GM19372 (cell line): Measurements from ENCODE around the gene NAV1.
A peak's percentile ranks its signal among the peaks of the same experiment; 100 is the strongest.
"Not testable (repeated sequence)": the region's sequence is repeated elsewhere in the genome, so short reads cannot be mapped to it uniquely, and the experiment has no call there.

Experiments used
- ATAC-seq: cut with Tn5 transposase; IDR thresholded peaks from one replicate; pipeline ENCODE4 v1.9.1; 2021; ENCODE audit warnings: mild to moderate bottlenecking, low read depth, moderate library complexity; ENCODE audit not compliant: unreplicated experiment

The NAV1 gene

DNA sequence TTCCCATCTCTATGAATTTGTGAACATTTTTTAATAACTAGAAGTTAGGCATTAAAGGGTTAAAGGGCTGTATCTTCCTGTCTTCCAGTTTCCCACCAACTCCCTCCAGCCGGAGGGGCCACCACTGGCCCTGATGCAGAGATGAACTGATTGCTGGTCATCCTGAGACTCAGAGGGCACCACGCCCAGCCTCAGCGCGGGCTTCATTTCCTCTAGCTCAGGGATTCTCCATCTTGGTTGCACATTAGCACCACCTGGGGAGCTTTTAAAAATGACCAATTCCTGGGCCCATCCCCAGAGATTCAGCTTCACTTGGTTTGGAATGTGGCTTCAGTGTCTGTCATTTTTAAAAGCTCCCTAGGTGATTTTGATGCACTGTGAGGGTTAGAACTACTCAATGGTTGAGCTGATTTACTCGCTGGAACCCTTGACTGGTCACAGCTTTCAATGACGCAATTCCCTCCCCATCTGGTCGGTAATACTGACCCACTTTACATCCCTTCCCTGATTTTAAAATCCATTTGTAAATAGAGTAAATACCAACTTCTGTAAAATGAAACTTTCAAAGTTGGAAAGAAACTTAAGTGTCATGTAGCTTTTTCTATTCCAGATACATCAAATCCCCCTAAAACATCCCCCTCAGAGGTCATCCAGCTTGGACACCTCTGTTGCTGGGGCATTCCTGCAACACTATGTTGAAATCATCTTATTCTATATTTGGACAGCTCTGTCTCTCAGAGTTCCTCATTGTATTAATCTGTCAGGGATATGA is 5.1 kb downstream of the NAV1 start:
- ATAC-seq: no peak

DNA sequence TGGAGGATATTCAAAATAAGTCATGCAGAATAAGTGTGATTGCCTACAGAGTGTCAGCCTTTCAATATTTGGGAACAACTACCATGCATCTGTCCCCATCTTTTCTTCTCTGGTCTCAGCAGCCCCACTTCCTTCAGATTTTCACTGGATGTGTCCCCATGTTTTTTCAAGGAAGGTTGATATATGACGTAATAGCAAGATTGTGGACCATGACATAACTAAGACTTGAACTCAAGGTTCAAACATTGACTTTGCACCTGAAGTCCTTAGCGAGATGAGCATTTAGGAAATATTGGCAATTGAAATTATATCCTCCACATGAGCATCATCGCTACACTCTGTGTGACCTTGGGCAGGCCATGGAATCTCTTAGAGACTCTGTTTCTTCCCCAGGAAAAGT is 5.8 kb downstream of the NAV1 start:
- ATAC-seq: no peak

DNA sequence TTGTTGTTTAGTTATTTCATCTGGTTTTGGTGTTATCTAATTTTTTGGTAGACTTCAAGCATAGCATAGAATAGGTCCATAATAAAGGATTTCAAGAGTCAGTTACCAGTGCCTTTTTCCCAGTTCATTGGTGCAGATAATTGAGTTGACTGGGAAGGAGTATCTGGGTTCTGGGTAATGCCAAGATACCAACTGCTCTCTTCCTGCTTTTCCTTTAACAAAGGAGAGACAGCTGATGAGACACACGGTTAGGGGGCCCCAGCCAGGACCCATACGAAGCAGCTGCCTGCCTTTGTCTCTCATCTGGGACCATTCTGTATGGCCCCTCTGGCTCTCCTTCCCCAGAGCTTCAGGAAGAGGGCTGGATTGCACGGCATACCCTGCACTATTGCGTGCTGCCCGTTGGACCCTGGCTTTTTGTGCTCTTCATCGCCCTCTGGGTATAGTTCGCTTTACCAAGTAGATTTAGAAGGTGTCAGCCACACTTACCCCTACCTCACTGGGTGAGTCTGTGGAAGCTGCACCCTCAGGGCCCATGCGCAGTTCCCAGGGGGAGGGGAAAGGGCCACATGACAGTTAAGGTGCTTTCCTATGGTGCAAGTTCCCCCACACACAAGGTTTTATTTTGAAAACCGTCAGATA is 7.0 kb downstream of the NAV1 start:
- ATAC-seq: no peak

DNA sequence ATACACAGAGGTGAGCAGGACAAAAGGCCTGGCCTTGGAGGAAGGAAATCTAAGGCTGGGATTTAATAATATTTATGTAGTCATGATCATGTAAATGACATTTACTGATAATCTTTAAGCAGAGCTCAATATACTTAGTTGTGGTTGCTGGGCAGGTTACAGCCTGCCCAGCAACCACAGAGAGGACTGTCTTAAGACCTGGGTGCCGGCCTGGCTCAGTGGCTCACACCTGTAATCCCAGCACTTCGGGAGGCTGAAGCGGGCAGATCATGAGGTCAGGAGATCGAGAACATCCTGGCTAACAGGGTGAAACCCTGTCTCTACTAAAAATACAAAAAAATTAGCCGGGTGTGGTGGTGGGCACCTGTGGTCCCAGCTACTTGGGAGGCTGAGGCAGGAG is 10.6 kb downstream of the NAV1 start:
- ATAC-seq: not testable (repeated sequence)

DNA sequence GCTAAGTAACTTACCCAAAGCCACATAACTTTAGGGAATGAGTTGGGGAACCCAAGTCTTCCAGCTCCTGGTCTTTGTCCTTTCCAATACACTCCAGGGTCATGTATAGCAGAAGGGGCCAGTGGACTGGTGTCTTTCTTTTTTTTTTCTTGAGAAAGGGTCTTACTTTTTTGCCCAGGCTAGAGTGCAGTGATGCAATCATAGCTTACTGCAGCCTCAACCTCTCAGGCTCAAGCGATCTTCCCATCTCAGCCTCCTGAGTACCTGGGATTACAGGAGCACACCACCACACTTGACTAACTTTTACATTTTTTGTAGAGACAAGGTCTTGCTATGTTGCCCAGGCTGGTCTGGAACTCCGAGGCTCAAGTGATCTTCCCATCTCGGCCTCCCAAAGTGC is 12.2 kb downstream of the NAV1 start:
- ATAC-seq: no peak

DNA sequence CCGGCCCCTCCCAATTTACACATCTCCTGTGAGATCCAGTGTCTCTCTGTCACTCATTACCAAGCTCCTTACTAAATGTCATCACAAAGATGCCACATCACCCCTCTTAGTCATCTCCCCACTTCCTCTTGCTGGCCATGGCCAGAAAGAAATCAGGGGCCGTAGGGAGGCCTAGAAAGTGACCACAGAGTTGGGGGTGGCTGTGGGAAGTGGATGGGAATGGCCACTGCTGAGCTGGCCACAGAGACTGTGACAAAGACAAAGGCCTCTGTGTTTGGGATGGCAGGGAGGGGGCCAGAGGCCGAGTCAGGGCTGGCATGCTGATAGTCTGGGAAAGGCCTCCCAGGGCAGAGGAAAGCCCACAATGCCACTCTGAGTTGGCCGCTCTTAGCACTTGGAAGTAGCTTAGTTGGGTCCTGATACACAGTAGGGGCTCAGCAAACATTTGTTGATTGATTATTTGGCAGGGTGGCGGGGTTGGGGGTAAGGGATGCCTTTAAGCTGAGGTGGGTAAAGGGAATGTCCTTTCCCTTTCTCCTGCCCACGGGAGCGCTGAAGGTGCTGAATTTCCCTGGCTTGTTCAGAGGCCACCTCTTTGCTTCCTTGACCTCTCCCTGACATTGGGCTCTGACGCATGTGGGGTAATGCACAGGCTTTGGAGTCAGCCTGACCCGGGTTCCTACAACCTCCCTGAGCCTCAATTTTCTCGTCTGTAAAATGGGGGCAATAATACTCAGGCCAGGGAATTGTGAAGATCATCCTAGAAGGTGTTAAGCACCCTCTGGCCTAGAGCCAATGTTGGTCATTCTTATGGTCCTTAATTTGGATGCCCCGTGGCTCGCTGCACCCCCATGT is 13.2 kb downstream of the NAV1 start:
- ATAC-seq: no peak

DNA sequence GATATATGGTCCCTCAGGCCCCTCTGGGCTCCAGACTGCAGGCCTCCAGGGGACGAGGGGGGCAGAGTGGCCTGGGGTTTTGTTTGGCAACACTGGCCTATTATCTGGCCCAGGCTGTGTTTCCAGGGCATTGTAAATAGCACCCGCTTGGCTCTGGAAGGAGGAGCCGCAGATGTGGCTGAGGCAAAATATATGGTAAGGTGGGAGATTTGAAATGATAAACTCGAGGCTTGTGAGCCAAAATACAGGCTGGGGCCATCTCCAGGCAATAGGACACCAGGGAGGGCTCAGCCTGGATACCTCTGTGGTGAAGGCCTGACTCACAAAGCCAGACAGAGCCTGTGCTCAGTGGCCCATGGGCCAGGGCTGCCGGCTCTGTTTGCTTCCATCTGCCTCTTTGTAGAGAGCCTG is 14.0 kb downstream of the NAV1 start:
- ATAC-seq: no peak

DNA sequence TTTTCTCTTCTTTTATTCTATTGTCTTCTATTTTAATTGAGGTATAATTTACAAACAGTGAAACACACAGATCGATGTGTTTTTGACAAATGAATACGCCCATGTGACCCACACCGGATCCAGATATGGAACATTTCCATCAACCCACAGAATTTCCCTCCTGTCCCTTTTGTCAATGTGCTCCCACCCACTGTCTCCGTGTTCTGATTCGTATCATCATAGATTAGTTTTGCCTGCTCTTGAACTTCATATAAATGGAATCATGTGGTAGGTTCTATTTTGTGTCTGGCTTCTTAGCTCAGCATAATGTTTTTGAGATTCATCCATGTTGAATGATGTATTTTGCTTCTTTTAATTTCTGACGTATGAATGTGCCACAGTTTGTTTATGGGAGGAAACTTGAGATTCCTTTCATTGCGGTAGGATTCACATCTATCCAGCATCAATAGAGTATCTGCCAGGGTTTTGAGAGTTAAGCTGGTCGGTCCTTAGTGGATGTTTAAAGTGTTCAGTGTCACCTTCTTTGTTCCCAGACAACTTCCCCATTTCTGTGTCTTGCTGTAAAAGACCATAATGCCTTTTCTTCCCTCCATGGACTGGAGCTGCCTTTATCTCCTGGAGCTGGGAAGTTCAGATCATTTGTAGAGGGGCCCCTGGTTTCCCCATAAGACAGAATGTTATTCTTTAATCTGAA is 14.7 kb downstream of the NAV1 start:
- ATAC-seq: no peak

DNA sequence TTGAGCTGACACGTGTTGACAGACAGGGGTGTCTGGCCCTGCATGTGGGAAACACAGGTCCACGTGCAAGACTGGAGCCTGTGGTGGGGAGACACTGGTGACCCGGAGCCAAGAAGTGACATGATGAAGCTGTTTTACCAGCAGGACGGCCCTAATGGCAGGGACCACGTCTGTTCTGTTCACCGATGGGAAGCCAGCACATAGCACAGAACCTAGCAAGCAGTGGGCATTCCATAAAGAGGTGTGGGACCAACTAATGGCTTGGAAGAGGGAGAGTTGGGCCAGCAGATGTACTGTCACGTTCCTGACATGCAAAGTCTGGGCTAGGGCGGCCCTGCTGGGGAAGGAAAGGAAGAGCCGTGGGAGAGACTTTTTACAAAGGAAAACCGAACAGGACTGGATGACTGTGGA is 15.3 kb downstream of the NAV1 start:
- no peak for ATAC-seq

DNA sequence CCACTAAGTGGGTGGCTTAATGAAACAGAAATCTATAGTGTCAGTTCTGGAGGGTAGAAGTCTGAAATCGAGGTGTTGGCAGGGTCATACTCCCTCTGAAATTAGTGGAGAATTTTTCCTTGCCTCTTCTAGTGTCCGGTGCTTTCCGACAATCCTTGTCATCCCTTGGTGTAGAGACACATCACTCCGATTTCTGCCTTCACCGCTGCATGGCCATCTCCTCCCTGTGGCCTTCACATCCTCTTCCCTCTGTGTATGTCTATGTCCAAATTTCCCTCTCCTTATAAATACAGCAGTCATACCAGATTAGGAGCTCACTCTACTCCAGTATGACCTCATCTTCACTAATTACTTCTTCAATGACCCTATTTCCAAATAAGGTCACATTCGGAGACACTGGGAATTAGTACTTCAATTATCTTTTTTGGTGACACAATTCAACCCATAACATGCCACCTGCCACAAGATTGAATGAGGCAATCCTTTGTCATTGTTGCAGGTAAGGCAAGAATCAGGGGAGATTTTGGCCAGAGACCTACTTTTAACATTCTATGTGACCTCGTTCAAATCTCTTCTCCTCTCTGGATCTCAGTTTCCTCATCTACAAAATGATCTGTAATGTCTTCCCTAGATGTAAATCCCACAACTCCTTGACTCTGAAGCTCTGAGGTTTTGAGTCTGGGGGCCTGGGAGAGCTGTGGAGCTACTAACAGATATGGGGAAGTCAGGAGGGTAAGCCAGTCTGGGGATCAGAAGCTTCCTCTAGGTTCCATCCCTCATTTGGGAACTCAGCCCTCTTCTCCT is 16.1 kb downstream of the NAV1 start:
- ATAC-seq: no peak

DNA sequence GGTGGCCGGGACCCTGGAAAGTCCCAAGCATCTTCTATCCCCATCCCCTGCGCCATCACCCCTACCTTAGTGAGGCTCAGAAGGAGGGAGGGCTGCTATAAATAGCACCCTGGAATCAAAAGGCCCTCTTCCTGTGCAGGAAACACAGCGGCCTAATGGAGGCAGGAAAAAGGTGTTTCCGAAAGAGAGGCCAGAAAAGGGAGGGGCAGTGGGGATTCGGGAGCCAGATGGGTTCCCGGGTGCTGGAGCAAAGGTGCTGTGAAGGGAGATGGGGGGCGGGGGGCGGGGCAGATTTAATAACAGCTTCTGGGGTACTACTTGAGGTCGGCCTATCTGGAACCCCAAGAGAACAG is 16.6 kb downstream of the NAV1 start:
- no peak for ATAC-seq

DNA sequence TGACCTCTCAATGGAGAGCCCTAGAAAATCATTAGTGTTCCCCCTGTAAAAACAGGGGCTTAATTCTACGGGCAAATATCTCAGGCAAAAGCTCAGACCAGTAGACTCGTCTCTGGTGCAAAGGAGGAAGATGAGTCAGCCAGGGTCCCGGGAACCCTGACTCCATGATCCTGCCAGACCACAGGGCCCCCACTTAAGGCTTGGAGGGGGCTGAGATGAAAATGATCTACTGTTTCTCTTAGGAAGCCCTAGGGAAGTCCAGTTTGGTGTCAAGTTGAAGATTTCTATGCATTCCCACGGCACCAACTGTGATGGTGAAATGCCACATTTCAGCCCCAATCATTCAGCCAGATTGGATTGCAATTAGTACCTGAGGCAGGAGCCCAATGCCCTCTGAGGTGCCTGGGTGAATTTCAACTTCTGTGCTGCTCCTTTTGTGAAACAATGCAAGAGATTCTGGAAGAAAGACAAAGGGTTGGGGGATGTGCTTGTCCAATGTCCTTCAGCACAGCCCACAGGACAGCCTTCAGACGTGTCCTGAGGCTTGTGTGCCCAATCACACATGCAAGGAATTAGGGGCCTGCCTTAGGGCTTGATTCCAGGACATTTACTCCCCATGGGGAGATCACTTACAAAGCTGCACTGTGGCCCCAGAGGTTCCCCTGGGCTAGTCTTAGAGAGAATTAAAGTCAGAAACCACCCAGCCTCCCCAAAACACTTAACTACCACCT is 18.1 kb downstream of the NAV1 start:
- ATAC-seq: no peak

DNA sequence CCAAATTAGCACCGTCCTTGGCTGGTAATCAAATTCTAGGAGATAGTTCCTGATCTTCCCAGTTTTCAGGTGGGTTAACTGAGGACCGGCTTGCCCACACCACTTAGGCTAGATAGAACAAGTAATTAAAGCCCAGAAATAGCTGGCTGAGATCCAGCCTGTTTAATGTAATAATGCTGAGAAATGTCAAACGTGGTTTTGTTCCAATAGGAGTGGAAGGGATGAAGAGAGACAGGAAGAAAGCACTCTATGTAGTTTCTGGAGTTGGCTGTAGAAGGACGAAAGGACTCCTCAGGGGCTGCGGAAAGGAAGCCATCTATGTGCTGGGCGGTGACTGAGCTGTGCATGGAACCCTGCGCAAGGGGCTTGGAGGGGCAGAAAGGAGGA is 18.6 kb downstream of the NAV1 start:
- ATAC-seq: no peak

DNA sequence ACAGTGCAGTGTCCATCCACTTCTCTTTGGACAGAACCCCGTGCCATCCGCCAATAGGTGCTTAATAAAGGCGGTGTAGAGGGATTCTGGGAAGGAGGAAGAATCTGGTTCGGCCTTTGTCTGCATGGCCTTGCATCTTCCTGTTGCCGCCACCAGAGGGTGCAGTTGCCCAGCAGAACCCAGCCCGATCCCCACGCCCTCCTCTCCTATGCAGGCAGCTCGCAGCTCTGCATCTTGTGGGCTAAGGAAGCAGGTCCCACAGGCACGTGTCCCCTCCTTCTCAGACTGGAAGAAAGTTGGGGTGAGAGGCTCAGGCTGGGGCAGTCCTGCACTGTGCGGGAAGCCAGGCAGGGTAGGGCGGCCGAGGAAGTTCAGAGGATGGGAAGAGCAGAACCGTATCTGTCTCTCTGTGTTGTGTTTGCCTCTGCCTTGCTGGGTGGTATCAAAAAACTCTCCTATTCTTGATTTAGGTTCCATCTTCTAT is 20.8 kb downstream of the NAV1 start:
- peak; percentile 79 for ATAC-seq

DNA sequence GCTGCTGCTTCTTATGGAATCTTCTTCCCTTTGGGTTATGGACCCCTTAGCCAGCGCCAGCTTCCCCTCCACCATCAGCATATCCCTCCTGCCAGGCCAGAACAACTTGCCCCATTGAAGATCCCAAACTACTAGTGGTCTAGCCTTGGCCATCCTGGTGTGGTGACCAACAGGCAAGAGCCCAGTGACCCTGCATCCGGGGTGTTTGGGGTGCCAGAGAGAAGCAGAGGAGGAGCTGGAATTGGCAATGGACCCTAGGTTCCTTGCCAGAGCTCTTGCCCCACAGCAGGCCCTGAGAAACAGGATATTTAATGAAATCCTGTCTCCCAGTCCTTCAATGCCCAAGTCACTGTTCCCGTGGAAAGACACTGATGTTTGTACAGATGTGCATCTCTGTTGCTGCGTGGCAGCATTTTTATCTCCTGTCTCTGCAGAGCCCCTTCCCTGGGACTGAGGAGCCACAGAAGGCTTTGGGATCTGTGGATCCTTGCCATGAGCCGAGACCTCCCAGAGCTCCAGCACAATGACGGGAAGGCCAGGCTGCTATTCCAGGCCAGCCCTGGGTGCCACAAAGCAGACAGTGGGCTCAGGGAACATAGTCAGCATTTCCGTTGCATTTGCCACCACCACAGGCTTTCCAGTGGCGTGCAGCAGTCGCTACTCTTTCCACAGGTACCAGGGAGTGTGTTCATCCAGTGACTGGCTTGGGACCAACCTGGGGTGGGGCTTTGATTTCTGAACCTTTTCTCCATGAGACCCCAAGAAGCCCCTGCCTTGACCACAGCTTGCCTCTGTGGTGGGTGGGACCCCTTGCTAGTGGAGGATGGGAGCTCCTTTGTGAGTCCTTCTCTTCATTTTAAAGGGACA is 21.6 kb downstream of the NAV1 start:
- no peak for ATAC-seq

DNA sequence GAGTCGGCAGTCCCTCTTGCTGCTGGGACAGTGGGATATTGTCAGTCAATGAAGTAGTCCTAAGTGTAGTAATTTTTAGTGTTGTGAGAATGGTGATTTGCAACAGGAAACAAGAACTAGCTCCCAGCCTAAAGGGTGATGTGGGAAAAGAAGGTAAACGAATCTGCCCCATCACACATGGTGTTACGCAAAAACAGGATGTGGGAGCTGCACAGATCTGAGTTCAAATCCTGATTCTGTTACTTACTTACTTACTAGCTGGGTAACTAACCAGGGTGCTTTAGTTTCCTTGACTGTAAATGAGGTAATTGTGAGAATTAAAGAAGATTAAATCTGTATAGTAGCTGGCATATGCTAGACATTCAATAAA is 22.3 kb downstream of the NAV1 start:
- ATAC-seq: no peak

DNA sequence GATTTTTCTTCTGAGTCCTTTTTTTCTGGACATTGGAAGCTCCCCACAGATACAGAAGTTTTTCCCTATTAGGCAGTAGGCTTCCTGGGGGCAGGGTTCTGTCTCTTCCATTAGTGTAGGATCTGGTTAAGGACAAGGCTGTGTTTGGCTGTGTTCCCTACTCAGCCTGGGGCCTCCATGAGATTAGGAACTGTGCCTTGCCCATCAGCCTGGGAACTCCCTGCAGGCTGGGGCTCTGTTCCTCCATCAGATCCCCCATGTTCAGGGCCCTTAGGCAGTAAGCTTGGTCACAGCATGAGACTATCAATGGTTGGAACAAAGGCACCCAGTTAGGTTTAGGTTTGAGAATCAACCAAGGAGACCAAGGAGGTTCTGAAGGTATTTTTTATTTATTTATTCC is 22.7 kb downstream of the NAV1 start:
- ATAC-seq: no peak

DNA sequence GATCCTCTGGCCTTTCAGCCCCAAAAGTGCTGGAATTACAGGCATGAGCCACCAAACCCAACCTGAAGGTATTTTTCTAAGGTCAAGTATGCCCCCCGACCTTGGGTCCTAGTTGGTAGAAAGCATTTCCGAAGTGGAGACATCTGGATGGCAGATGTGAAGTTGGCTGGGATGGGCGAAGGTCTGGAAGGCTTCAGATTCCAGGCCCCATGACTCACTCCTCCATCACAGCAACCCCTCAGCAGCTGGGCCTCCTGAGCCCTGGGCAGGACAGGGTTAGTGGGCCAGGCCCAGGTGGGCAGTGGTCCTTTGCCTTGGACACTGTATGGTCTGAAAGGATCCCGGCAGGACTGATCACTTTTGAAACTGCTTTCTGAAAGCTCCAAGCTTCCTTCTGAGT is 23.3 kb downstream of the NAV1 start:
- no peak for ATAC-seq
